ENCODE measurements around the gene OPA1.

OPA1 gene

DNA sequence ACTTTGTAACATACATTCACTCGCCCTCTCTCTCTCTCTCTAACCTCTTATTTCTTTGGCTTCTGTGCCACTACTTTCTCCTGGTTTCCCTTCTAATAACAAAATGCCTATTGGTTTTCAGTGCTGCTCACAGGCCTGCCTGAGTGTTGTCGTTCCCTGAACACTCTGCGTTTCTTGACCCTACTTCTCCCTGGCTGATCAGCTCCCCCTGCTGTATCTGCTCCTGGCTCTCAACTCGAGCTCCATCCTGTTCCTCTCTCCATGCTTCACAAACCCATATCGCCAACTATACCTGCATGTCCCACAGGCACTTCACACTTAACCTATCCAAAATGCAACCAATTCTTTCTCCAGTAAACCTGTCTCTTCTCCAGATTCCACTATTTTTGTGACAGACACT is 111.4 kb downstream of the OPA1 start:
- DNase-seq (ENCODE audit: low read depth, low spot score) = no peak

DNA sequence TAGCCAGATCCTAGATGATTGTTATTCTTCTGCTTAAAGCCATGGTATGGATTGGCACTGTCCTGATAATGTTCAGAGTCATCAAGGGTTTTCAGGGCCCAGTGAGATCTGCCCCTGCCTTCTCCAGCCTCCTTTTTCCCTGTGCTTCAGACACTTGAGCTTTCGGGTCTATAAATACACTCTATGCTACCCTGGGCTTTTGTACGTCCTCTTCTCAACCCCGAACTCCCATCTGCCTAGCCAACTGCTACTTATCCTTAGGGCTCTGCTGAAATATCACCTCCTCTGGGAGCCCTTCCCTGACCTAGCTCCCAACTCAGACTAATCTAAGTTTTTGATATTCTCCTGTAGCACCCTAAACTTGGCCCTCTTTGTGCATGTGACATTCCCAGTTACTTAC is 115.3 kb downstream of the OPA1 start:
- no peak for DNase-seq (ENCODE audit: low read depth, low spot score)

DNA sequence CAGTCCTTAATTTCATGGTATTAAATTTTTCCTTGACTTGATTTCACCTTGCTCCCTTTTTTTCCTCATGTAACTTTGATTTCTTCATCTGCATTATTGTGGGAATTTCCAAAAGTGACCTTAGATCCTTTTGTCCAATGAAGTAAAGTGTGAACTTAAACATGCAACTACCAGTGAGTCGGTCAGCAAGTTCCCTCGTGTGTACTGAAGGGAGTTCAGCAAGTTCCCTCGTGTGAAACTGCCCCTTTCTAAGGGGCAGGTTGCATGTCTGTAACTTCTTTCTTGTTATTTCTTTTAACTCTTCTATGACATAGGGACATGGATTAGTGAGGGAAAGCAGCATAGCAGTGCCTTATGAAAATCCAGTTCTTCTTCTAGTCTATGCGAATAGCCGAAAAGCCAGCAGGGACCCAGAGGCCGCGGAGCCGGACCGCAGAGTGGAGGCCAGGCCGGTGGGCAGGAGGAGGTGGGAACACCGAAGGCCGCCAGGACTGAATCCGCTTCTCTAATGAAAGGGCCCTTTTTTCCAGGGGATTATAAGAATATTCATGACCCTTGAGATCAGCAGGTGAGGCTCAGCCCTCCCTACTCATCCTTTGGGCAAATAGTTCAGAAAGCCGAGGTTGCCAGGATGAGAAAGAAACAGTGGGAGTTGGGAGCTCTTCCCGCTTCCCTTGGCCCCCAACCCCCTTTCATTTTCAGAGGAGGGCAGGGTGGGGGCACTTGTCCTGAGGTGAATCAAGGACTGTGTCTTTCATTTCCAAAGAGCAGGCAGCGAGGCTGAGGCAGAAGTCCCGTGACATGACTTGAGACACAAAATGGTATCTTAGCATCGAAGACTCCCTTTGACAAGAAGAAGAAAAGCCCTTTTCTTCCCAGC is 117.5 kb downstream of the OPA1 start:
- DNase-seq (ENCODE audit: low read depth, low spot score) = no peak

DNA sequence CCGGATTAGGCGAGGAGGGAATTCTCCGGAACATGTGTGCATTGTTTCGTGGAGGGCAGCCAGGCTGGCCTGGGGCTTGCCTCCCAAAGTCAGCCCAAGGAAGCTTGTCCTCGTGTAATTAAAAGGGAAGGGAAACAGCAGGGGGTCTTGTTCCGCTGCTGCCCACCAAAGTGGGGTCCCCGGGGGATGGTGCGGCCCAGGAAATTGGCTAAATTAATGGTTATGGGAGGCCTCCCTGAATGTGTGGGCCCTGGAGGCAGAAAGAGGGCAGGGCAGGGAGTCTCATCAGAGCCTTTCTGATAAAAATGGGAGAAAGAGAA is 118.1 kb downstream of the OPA1 start:
- DNase-seq (ENCODE audit: low read depth, low spot score) = no peak

DNA sequence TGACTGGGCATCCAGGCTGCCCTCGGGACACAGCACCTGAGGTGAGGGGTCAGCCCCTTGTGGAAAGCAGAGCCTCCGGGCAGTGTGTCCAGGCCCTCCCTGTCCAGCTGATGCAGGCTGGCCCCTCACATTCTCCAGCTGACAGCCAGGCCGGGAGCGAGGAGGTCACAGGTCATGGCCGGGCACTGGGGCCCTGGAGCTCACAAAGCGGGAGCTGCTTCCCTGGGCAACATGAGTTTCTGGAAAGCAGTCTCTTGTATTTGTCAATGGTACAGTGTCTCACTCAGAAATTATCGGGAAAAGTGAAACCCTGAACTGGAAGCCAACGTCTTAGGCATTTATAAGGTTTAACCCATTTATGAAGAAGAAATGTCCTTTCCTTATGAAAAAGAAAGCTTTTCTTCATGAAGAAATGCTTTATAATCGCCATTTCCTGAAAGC is 118.5 kb downstream of the OPA1 start:
- no peak for DNase-seq (ENCODE audit: low read depth, low spot score)

DNA sequence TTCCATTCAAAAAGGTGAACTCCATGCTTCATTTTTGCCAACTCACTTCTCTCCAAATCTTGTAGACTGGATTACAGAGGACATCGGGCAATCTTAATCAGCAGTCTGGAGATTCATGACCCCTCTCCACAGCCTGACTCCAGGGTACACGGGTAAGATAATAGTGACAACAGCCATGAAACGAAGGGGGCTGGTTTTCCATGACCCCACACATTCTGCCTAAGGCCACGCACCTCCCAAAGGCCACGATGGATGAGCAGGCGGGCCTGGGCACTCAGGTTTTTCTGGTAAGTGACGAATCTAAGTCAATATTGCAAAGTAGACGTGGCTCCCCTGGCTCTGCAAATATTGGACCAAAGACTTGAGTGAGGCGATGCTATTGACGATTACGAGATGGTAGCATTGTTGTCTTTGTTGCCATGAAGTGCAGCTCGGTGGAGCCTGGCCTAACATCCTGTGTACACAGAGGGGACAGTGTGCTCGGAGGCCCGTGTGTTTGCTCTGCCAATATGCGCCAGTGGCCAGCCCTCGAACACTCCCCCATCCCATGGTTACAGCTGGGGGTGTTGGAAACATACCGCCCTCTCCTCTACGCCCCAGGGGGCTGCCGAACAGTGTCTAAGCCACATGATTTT is 119.1 kb downstream of the OPA1 start:
- no peak for DNase-seq (ENCODE audit: low read depth, low spot score)

DNA sequence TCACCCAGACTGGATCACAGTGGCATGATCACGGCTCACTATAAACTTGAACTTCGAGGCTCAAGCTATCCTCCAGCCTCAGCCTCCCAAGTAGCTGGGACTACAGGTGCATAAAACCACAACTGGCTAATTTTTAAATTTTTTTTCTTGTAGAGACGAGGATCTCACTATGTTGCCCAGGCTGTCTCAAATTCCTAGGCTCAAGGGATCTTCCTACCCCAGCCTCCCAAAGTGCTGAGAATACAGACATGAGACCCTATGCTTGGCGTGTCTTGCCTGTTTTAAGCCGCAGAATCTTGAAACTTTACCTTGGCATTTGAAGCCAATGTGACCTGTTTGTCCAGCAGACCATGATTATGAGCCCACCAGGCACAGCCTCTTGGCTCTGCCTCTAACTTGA is 119.9 kb downstream of the OPA1 start:
- DNase-seq (ENCODE audit: low read depth, low spot score) = no peak

DNA sequence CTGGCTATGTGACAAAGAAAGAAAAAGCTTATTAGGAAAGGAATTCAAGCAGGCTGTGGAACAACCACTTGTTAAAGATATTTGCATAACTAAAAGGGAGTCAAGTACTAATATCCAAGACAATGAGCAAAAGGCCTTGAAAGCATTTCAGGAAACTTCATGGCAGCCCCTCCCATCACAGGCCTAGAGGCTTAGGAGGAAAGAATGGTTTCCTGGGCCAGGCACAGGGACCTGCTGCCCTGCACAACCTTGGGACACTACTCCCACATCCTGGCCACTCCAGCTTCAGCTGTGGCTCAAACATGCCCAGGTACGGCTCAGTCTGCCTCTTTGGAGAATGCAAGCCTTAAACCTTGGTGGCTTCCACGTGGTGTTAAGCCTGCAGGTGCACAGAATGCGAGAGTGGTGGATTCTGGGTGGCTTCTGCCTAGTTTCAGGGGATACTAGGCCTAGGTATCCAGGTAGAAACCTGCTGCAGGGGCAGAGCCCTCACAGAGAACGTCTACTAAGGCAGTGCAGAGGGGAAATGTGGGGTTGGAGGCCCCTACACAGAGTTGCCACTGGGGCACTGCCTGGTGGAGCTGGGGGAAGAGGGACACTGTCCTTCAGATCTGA is 121.6 kb downstream of the OPA1 start:
- DNase-seq (ENCODE audit: low read depth, low spot score) = no peak

DNA sequence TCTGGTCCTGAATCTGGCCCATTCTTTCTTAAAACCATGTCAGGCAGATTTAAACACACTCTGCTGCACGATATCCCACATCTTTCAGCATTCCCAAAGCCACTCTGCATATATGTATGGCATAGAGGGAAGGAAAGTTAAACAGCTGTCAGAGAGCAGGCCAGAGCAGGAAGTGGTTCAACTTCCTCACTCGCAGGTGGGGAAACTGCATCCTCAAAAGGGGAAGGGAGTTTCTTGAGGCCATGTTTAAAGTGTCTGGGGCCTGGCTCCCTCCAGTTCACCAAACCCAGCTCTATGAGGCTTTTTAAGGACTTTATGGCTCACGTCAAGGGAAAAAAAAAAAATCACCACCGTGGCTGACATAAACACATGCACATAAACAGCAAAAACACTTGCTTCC is 123.1 kb downstream of the OPA1 start:
- no peak for DNase-seq (ENCODE audit: low read depth, low spot score)

DNA sequence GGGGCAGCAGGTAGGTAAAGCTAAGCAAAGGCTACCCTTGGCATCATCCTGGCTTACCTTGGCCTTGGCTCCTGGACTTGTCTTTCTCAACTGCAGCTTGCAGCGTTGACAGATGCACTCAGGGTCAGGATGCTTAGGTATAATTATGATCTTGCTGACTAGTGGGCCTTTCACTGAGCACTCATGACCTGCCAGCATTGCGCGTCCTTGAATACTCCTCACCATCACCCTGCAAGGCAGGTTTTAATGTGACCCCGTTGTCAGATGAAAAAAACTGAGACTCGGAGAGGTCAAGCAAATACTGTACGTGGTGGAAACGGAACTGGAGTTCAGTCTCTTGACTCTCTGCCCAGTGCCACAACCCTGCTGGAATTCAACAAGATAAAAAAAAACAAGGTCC is 126.7 kb downstream of the OPA1 start:
- DNase-seq (ENCODE audit: low read depth, low spot score) = no peak

DNA sequence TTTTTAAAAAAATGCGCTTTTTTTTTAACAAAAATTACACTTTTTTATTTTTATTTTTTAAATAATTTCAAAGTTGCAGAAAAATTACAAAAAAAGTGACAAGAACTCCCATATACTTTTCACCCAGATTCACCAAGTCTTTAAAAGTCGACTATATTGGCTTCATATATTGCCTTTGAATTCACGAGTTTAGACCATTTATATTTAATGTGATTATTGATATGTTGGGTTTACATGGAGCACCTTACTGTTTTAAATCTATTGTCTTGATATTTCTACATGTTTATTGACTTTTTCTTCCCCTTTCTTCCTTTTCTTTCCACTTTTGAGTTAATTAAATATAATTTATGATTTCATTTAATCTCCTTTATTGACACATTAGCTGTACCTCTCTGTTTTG is 127.2 kb downstream of the OPA1 start:
- DNase-seq (ENCODE audit: low read depth, low spot score) = no peak

DNA sequence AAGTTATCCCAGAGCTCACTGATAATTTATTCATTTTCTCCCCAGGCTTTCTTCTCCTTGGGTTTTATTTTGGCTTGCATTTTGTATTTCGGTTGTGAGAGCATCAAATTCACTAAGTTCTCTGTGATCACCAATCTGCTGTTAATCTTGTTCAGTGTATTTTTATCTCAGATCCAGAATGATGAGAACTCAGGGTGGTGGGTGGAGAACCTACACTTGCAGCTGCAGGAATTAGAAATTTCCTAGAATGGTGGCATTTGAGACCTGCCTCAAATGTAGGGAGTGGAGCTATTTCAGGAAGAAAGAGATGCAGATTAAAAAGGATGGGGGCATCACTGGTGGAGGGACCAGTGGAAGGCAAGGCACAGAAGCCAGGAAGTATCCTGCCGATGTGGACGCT is 129.6 kb downstream of the OPA1 start:
- DNase-seq (ENCODE audit: low read depth, low spot score) = no peak

DNA sequence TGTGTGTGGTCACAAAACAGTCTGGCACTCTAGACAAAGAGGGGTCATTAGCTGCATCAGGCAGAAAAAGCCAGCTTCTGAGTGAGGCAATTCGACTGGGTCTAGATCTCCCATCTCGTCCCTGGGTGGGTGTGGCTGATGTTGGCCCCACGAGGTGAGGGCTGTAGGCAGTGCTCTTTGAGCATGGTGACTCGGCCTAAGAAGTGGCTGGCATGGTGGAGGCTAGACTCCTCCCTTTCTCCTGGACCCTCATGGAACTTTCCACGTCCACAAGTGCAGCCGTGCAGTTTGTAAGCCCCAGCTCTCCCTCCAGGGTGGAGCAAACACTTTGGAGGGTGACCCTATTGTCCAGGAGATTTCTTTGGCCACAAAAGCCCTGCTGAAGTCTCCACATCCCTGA is 134.1 kb downstream of the OPA1 start:
- DNase-seq (ENCODE audit: low read depth, low spot score) = no peak

DNA sequence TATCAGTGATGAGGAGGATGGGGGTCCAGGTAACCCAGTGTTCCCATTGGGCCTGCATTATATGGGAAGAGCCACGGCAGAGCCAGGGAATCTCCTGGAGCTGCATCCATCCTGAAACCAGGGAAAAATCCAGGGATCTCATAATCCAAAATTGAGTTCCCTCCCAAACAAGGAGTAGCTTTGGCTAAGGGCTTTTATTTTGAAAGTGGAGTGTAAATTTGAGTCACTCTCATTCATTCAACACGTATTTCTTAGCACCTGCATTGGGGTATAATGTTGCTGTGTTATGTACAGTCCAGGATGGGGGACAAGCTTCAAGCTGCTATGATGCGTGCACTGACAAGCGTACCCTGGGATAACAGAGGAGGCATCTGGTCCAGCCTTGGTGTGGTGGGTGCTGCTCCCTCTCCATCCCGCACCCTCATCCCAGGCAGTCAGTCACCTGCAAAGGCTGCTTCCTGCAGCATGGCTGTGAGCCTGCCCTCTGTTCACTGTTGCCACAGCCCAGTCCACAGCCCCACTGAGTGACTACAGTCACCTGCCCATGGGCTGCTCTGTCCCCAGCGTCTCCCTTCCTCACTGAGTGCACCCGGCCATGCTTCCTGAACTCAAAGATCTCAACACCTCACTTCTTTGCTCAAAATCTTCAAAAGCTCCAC is 135.6 kb downstream of the OPA1 start:
- DNase-seq (ENCODE audit: low read depth, low spot score) = no peak

DNA sequence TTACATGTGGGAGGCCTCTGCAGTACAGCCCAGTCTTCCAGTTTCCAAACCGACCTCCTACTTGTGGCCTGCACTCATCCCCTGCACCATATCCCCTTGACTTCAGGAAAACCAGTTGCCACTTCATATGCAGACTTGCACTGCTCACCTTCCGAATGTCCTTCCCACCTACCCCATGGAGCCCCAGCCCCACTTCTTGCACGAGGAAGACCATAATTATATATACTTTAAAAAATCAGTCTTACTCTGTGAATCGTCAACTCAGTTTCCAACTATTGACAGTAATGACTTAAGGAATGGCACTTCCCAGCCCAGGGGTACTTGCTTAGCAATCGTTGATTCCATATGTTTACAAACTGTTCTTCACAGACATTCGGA is 136.1 kb downstream of the OPA1 start:
- DNase-seq (ENCODE audit: low read depth, low spot score) = no peak

DNA sequence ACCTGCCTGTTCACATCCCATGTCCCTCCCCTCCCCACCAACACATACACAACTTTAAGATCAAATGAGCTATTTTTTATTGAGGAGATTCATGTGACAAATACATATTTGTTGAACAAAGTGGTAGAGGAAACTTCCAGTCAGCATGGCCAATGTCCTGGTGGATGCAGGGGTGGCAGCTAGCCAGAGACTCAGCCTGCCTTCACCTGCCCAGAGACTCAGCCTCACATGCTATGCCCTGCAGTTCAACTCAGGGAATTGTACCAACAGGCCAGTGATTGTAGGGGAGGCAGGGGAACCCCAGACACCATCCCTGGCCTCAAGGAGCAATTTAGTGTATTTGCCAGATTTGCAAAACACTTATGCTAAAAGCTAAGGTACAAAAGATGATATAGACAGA is 136.6 kb downstream of the OPA1 start:
- DNase-seq (ENCODE audit: low read depth, low spot score) = no peak

DNA sequence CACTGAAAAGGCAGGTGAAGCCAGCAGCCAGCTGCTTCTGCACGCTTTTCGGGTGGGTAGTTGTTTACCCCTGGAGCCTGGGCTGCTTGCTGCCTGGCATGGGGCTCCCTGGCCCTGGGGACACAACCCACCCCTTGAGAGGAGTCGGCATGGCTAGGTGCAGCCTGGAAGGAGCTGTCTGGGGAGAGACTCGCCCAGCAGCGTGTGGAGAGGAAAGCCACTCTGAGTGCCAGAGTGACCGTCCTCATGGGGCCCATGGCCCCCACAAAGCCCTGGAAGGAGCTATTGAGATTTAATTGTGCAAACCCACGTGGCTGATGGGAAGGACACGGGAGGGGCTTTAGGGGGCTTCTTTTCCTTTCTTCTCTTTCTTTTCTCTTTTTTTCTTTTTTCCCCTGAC is 137.5 kb downstream of the OPA1 start:
- DNase-seq (ENCODE audit: low read depth, low spot score) = no peak

DNA sequence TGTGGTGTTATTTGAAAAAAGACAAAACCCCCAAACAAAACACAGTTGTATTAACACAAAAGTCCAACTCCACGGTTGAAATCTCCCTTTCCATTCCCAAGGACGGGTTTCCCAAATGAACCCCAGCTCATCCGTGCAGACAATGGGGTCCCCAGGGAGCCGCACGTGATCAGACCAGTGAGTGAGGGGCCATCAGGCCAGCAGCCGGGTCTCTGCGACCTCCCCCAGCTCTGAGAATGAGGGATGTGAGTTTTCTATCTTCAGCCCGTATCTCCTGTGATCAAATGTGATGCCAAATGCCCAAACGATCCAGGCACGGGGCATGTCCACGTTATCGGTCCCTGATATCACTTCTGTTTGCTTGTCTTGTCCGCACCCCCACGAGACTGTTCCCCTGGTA is 138.0 kb downstream of the OPA1 start:
- no peak for DNase-seq (ENCODE audit: low read depth, low spot score)

DNA sequence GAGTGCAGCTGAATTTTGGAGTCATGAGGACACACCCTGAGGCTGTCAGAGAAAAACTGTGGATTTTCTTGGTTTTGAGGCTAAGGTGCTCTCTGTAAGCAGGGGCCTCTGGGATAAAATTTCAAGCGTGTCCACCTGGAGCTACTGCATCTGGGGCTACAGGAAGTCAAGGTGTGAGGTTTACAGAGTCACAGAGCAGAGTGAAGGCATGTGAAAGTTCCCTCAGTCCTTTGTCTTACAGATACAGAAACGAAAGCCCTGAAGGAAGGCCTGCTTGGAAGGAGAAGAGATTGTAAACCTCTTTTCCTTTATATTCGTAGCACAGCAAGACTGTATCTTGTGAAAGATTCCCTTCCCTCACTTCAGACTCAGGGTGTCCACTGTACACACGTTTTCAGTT is 138.6 kb downstream of the OPA1 start:
- DNase-seq (ENCODE audit: low read depth, low spot score) = no peak

DNA sequence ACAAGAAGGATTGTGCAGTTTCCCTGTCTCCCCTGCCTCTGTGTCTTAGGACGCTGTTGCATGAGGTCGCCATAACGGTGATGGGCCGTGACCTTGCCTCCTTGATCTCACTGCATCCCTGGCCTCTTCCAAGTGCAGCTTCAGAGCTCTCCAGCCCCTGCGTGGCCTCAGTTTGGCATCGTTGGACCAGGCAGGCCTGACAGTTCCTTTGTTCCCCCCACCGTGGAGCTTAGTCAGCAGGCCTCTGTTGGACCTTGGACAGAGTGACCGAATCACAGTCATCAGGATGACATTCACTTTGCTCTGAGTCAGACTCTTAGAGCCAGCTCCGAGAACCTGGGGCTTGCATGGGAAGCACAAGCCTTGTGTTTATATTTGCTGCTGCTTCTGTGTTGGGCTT is 139.4 kb downstream of the OPA1 start:
- DNase-seq (ENCODE audit: low read depth, low spot score) = no peak

DNA sequence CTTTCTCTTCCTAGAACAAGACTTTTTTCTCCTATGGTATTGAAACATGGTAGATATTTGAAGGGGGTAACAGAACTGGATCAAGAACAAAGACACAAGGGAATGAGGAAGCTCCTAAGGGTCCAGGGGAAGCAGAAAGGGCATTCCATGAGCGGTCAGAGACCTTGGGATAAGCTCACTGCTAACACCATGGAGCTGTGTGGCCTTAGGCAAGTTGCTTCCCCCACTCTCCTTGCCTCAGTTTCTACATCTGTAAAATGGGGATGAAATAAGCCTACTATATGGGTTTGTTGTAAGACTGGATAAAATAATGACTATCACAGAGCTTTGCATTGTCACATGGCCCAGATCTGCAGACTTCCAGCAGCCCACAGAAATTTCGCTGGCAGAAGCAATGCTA is 139.8 kb downstream of the OPA1 start:
- no peak for DNase-seq (ENCODE audit: low read depth, low spot score)

DNA sequence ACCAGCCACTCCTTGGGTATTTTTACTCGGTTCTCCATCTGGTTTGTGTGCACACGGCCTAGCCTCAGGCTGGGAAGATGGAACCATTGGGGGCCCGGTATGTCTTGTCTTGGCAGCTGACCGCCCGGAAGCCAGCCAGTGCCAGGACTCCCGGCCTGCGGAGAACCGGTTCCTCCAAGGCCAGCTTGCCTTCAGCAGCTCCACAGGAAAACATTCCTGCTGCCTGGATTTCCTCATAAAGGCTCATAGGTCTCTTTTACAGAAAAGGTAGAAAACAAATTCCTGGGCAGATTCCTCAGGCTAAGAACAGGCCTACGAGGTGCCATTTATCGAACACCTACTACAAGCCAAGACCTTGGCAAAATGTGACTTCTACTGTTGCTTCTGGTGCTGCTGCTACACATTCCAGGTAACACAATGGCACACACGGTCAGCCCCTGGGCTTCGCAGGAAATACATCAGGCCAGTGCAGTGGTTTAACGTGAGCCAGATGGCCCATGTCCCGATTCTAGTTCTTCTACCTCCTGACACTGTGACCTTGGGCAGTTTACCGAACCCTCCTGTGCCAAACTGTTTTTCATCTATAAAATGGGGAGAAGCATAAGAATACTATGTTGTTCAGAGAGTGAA is 141.8 kb downstream of the OPA1 start:
- DNase-seq (ENCODE audit: low read depth, low spot score) = no peak
